ENCODE results near the gene PHC2.

DNA sequence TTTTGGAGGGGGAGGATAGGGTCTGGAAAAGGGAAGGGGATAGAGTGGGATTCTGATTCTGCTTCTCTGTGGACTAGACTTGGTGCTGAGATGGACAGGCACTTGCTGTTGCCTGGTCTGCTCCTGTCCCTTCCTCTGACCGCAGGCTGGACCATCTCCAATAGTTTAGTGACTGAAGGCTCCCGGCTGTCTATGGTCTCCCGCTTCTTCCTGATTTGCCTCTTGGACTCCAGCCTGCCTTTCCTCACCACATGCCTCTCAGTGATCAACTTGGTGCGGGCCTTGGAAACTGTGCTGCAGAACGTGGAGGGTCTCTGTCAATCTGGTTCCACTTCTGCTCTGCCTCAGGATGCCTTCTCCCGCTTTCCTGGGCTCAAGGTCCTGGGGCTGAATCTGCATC, 35.3 kb upstream of the PHC2 start:
- TF ChIP-seq, protein P1, sequence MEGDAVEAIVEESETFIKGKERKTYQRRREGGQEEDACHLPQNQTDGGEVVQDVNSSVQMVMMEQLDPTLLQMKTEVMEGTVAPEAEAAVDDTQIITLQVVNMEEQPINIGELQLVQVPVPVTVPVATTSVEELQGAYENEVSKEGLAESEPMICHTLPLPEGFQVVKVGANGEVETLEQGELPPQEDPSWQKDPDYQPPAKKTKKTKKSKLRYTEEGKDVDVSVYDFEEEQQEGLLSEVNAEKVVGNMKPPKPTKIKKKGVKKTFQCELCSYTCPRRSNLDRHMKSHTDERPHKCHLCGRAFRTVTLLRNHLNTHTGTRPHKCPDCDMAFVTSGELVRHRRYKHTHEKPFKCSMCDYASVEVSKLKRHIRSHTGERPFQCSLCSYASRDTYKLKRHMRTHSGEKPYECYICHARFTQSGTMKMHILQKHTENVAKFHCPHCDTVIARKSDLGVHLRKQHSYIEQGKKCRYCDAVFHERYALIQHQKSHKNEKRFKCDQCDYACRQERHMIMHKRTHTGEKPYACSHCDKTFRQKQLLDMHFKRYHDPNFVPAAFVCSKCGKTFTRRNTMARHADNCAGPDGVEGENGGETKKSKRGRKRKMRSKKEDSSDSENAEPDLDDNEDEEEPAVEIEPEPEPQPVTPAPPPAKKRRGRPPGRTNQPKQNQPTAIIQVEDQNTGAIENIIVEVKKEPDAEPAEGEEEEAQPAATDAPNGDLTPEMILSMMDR (IDR thresholded peaks at IDR 0.05; ENCODE audit: low read depth, low read length): no peak
- TF ChIP-seq, protein P2, sequence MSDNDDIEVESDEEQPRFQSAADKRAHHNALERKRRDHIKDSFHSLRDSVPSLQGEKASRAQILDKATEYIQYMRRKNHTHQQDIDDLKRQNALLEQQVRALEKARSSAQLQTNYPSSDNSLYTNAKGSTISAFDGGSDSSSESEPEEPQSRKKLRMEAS (IDR thresholded peaks at IDR 0.05; ENCODE audit: low read depth, low read length): no peak
- no peak for TF ChIP-seq POLR2A (IDR thresholded peaks at IDR 0.05; ENCODE audit: extremely low read depth, insufficient read length)

All from NB4 (cell line).